ENCODE results near the gene RRAS2. TPM values are rescaled to one million over a fixed set of nuclear protein-coding genes. Genes with fewer than 3 reads are reported as not detected.

Gene RRAS2
- total and polyA plus RNA-seq, 10 of the 15 experiments (the other 5 are each of a cell fraction or from before 2014, with no cell fraction given): 26.9 to 72.4 (median 45.4) TPM

DNA sequence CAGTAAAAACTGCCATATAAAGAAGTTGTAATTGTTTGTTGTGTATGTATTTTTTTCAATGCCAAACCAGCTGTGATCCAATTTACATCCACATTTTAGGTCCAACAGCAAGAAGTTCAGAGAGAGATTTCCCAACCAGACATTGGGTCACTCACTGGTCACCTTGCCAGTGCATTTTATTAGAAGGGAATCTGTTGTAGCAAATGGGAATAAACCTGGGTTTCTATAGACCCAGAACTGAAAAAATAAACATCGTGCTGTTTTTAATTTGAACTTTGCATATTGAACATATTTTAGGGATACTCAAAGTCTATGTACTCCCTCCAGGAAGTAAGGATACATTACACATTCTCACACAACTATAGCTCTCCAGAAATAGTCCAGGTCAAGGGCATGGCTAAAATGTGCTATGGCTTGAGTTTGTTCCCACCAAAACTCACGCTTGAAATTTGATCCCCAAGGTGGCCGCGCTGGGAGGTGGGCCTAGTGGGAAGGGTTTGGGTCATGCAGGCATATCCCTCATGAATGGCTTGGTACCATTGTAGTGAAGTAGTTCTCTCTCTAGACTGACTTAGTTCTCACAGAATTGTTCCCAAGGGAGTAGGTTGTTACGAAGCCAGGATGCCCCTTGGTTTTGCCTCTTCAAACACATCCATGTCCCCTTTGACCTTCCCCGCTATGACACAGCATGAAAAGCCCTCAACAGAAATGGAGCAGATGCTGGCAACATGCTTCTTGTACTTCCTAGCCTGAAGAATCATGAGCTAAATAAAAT, 90.9 kb downstream of the RRAS2 start (continued):
- TF ChIP-seq, protein P1, sequence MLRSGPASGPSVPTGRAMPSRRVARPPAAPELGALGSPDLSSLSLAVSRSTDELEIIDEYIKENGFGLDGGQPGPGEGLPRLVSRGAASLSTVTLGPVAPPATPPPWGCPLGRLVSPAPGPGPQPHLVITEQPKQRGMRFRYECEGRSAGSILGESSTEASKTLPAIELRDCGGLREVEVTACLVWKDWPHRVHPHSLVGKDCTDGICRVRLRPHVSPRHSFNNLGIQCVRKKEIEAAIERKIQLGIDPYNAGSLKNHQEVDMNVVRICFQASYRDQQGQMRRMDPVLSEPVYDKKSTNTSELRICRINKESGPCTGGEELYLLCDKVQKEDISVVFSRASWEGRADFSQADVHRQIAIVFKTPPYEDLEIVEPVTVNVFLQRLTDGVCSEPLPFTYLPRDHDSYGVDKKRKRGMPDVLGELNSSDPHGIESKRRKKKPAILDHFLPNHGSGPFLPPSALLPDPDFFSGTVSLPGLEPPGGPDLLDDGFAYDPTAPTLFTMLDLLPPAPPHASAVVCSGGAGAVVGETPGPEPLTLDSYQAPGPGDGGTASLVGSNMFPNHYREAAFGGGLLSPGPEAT (IDR thresholded peaks at IDR 0.05; ENCODE audit: low read depth): no peak
- TF ChIP-seq, protein P2, sequence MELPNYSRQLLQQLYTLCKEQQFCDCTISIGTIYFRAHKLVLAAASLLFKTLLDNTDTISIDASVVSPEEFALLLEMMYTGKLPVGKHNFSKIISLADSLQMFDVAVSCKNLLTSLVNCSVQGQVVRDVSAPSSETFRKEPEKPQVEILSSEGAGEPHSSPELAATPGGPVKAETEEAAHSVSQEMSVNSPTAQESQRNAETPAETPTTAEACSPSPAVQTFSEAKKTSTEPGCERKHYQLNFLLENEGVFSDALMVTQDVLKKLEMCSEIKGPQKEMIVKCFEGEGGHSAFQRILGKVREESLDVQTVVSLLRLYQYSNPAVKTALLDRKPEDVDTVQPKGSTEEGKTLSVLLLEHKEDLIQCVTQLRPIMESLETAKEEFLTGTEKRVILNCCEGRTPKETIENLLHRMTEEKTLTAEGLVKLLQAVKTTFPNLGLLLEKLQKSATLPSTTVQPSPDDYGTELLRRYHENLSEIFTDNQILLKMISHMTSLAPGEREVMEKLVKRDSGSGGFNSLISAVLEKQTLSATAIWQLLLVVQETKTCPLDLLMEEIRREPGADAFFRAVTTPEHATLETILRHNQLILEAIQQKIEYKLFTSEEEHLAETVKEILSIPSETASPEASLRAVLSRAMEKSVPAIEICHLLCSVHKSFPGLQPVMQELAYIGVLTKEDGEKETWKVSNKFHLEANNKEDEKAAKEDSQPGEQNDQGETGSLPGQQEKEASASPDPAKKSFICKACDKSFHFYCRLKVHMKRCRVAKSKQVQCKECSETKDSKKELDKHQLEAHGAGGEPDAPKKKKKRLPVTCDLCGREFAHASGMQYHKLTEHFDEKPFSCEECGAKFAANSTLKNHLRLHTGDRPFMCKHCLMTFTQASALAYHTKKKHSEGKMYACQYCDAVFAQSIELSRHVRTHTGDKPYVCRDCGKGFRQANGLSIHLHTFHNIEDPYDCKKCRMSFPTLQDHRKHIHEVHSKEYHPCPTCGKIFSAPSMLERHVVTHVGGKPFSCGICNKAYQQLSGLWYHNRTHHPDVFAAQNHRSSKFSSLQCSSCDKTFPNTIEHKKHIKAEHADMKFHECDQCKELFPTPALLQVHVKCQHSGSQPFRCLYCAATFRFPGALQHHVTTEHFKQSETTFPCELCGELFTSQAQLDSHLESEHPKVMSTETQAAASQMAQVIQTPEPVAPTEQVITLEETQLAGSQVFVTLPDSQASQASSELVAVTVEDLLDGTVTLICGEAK (IDR thresholded peaks at IDR 0.05; ENCODE audit: borderline replicate concordance): no peak
- no peak for TF ChIP-seq ZNF384 (IDR thresholded peaks at IDR 0.05; ENCODE audit: borderline replicate concordance, low read depth, low read length)

DNA sequence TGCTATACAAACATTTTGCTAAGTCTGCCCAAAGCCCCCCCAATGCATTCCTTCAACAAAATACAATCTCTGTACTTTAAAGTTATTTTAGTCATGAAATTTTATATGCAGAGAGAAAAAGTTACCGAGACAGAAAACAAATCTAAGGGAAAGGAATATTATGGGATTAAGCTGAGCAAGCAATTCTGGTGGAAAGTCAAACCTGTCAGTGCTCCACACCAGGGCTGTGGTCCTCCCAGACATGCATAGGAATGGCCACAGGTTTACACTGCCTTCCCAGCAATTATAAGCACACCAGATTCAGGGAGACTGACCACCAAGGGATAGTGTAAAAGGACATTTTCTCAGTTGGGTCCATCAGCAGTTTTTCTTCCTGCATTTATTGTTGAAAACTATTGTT, 92.4 kb downstream of the RRAS2 start:
- no peak for ATAC-seq
- Histone ChIP-seq H3K9me3 (replicated peaks; ENCODE audit: control insufficient read depth, insufficient read depth, low read length) (no peaks in the 10 kb centered on the region), H3K79me2 (ENCODE audit: control insufficient read depth, insufficient read depth, low read length) (no peaks in the 10 kb centered on the region), H3K36me3 (ENCODE audit: control insufficient read depth in 2 of 2, insufficient read depth in 2 of 2, low read length in 1 of 2) (no peaks in the 10 kb centered on the region; a peak in 1 of 4 replicates), H3K4me3 (no peak overlapping the region), H4K20me1 (ENCODE audit: control insufficient read depth, insufficient read depth) (no peaks in the 10 kb centered on the region), H3K9ac (ENCODE audit: control insufficient read depth, insufficient read depth, low read length) (no peak overlapping the region), H3K4me1 (ENCODE audit: control insufficient read depth, insufficient read depth, low read length) (peaks cover 14% of the 10 kb centered on the region), H3K27me3 (replicated peaks in 1 of 2; ENCODE audit: control insufficient read depth in 2 of 2, insufficient read depth in 2 of 2, low read length in 1 of 2) (no peaks in the 10 kb centered on the region), H2AFZ (ENCODE audit: control insufficient read depth, low read depth, low read length) (no peak overlapping the region), H3K4me2 (ENCODE audit: control insufficient read depth, insufficient read depth) (no peak overlapping the region), H3K27ac (ENCODE audit: control insufficient read depth, insufficient read depth) (no peak overlapping the region)
- 100% methylated on average over 1 of the region's 1 CpG for WGBS (ENCODE audit: insufficient coverage, insufficient replicate concordance, low lambda C conversion rate, missing lambda C conversion rate)
- in situ Hi-C loops (cut with MboI): no loop called here
- intact Hi-C loops (cut with micrococcal nuclease; ENCODE audit: unreplicated experiment): no loop called here
- ChIA-PET CTCF (interaction anchor here (0.7 to 2.2 kb wide), 4 partner anchors 16 to 152 kb away, joined by 3 to 6 read pairs (median 4); no protein-coding TSS in a partner anchor), RAD21 (ENCODE audit: unreplicated experiment) (no interaction called here), SMC1A (ENCODE audit: uncharacterized antibody, unreplicated experiment) (interaction anchor here (1.2 kb wide), 1 partner anchor 42 kb away, joined by 3 read pairs; no protein-coding TSS in a partner anchor), POLR2A (interaction anchor here (1.1 kb wide), 1 partner anchor 188 kb away, joined by 3 read pairs; no protein-coding TSS in a partner anchor)
- no TSS peak for BruUV-seq (replicated peaks)
- no peak for FAIRE-seq
- DNase-seq (ENCODE audit: low read depth, low spot score): no peak
- TF ChIP-seq, protein P3, sequence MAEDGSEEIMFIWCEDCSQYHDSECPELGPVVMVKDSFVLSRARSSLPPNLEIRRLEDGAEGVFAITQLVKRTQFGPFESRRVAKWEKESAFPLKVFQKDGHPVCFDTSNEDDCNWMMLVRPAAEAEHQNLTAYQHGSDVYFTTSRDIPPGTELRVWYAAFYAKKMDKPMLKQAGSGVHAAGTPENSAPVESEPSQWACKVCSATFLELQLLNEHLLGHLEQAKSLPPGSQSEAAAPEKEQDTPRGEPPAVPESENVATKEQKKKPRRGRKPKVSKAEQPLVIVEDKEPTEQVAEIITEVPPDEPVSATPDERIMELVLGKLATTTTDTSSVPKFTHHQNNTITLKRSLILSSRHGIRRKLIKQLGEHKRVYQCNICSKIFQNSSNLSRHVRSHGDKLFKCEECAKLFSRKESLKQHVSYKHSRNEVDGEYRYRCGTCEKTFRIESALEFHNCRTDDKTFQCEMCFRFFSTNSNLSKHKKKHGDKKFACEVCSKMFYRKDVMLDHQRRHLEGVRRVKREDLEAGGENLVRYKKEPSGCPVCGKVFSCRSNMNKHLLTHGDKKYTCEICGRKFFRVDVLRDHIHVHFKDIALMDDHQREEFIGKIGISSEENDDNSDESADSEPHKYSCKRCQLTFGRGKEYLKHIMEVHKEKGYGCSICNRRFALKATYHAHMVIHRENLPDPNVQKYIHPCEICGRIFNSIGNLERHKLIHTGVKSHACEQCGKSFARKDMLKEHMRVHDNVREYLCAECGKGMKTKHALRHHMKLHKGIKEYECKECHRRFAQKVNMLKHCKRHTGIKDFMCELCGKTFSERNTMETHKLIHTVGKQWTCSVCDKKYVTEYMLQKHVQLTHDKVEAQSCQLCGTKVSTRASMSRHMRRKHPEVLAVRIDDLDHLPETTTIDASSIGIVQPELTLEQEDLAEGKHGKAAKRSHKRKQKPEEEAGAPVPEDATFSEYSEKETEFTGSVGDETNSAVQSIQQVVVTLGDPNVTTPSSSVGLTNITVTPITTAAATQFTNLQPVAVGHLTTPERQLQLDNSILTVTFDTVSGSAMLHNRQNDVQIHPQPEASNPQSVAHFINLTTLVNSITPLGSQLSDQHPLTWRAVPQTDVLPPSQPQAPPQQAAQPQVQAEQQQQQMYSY (CRISPR knock-in tag; IDR thresholded peaks at IDR 0.05): no peak
- TF ChIP-seq SRF (IDR thresholded peaks at IDR 0.05; ENCODE audit: low read depth in 2 of 2, low read length in 2 of 2): no peak
- TF ChIP-seq, protein P4, sequence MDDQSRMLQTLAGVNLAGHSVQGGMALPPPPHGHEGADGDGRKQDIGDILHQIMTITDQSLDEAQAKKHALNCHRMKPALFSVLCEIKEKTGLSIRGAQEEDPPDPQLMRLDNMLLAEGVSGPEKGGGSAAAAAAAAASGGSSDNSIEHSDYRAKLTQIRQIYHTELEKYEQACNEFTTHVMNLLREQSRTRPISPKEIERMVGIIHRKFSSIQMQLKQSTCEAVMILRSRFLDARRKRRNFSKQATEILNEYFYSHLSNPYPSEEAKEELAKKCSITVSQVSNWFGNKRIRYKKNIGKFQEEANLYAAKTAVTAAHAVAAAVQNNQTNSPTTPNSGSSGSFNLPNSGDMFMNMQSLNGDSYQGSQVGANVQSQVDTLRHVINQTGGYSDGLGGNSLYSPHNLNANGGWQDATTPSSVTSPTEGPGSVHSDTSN (IDR thresholded peaks at IDR 0.05; ENCODE audit: insufficient replicate concordance, low read depth, low read length): no peak
- no peak for TF ChIP-seq IRF4 (IDR thresholded peaks at IDR 0.05; ENCODE audit: low read depth, low read length)
- TF ChIP-seq ZNF274 (IDR thresholded peaks at IDR 0.05; ENCODE audit: insufficient read depth, insufficient read length): no peak
- no peak for TF ChIP-seq NR2C1 (IDR thresholded peaks at IDR 0.05)
- TF ChIP-seq FOXM1 (IDR thresholded peaks at IDR 0.05; ENCODE audit: low read depth, low read length): no peak
